Measurements from ENCODE around the gene CCDC188.

DNA sequence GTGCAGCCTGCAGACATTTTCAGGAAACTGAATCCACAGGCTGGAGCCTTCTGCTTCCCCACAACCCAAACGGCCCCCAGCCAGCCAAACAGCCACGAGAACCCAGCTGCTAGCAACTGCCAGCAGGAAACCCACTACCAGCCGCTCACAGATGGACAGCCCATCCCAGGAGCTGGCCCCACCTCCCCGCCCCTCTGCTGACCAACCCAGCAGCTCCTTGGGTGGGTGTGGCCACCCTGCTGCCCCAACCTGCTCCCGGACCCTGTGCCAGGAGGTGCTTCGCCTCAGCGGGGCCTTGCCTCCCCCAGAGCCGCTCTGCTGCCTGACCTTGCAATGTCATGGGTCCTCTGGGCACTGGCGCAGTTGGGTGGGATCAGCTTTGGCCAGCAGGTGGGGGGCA lies 8.2 kb upstream of the CCDC188 start:
- TF ChIP-seq, protein P1, sequence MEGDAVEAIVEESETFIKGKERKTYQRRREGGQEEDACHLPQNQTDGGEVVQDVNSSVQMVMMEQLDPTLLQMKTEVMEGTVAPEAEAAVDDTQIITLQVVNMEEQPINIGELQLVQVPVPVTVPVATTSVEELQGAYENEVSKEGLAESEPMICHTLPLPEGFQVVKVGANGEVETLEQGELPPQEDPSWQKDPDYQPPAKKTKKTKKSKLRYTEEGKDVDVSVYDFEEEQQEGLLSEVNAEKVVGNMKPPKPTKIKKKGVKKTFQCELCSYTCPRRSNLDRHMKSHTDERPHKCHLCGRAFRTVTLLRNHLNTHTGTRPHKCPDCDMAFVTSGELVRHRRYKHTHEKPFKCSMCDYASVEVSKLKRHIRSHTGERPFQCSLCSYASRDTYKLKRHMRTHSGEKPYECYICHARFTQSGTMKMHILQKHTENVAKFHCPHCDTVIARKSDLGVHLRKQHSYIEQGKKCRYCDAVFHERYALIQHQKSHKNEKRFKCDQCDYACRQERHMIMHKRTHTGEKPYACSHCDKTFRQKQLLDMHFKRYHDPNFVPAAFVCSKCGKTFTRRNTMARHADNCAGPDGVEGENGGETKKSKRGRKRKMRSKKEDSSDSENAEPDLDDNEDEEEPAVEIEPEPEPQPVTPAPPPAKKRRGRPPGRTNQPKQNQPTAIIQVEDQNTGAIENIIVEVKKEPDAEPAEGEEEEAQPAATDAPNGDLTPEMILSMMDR (IDR thresholded peaks at IDR 0.05) = no peak
- no peak for TF ChIP-seq POLR2A (IDR thresholded peaks at IDR 0.05)

Measured in right lobe of liver (tissue), 4 donors.